ENCODE results near the gene NOL3. TPM values are rescaled to one million over a fixed set of nuclear protein-coding genes. Genes with fewer than 3 reads are reported as not detected.
A peak's percentile ranks its signal among the peaks of the same experiment; 100 is the strongest.

NOL3 gene
- total and polyA plus RNA-seq, 2 of the 13 experiments (the other 11 are each of a cell fraction or from before 2014, with no cell fraction given), result 5.7 to 20.5 TPM

GRCh38 chr16:67193536-67193935 is 23.2 kb downstream of the NOL3 start:
- Histone ChIP-seq H2AFZ (ENCODE audit: low read length) (no peak overlapping the region), H3K27me3 (ENCODE audit: control insufficient read depth in 1 of 2, insufficient read depth in 2 of 2, low read length in 2 of 2) (peaks cover 2 to 12% of the 10 kb centered on the region in 2 experiments; a peak in 2 of 5 replicates), H3K4me2 (ENCODE audit: low read depth, low read length) (peak overlapping the region; percentile 97), H3K36me3 (replicated peaks in 1 of 2; ENCODE audit: control insufficient read depth in 1 of 2, insufficient read depth in 2 of 2, low read length in 2 of 2) (peaks cover 32 to 50% of the 10 kb centered on the region in 2 experiments), H3K9me3 (ENCODE audit: low read length) (no peaks in the 10 kb centered on the region), H3K4me1 (ENCODE audit: insufficient read depth, low read length) (peaks cover 38% of the 10 kb centered on the region), H3K27ac (ENCODE audit: extremely low read length, insufficient read depth, low read length) (no peak overlapping the region), H3K9ac (ENCODE audit: insufficient read depth, low read depth, low read length) (peak overlapping the region; percentile 98), H3K4me3 (replicated peaks in 1 of 3; ENCODE audit: insufficient read depth in 1 of 3, low read depth in 2 of 3, low read length in 3 of 3) (peak overlapping the region; percentile 84 to 99 (median 97)), H4K20me1 (ENCODE audit: insufficient read depth, low read length) (no peaks in the 10 kb centered on the region; the same call in 1 of the 2 replicates), H3K79me2 (ENCODE audit: insufficient read depth, low read length) (peaks cover 21% of the 10 kb centered on the region)
- FAIRE-seq (no peak), DNase-seq (ENCODE audit: low spot score) (no peak), ATAC-seq (no peak)
- ChIA-PET POLR2A (interaction anchor here (1.0 to 1.9 kb wide), 5 partner anchors 15 to 54 kb away, joined by 3 to 8 read pairs (median 6); partner anchors contain the start of genes FHOD1, NOL3 and TMEM208), CTCF (ENCODE audit: low intra/inter-chr PET ratio, low total read pairs) (no interaction called here)
- no TSS peak for BruUV-seq (replicated peaks)
- in situ Hi-C loops (cut with HindIII; ENCODE audit: extremely low pct_ligation_motif_present, low pct_unique_long_range_greater_than_20kb) (no loop called here), intact Hi-C loops (cut with micrococcal nuclease; ENCODE audit: unreplicated experiment) (loop anchor here (2.0 kb wide), 1 partner anchor 53 kb away; the partner anchor contains the start of gene FHOD1)
- TF ChIP-seq REL (CRISPR knock-in tag; conservative IDR thresholded peaks at IDR 0.05) (0 out of 2 replicates have a peak, but pooled peaks have one; percentile 3), ZNF547 (CRISPR knock-in tag; IDR thresholded peaks at IDR 0.05) (no peak), ZNF678 (CRISPR knock-in tag; IDR thresholded peaks at IDR 0.05) (no peak), ZNF3 (CRISPR knock-in tag; IDR thresholded peaks at IDR 0.05) (no peak), YEATS4 (CRISPR knock-in tag; IDR thresholded peaks at IDR 0.05; ENCODE audit: borderline replicate concordance) (no peak), IKZF1 (IDR thresholded peaks at IDR 0.05) (no peak), ZNF337 (CRISPR knock-in tag; IDR thresholded peaks at IDR 0.05; ENCODE audit: borderline replicate concordance, low read depth) (no peak), HNRNPK (IDR thresholded peaks at IDR 0.05; ENCODE audit: low read depth, low read length, poor library complexity, severe bottlenecking) (no peak), MIER3 (CRISPR knock-in tag; IDR thresholded peaks at IDR 0.05; ENCODE audit: borderline replicate concordance) (no peak), ZSCAN30 (CRISPR knock-in tag; IDR thresholded peaks at IDR 0.05) (no peak), KMT2A (CRISPR knock-in tag; IDR thresholded peaks at IDR 0.05) (no peak), GMEB1 (CRISPR knock-in tag; IDR thresholded peaks at IDR 0.05; ENCODE audit: borderline replicate concordance) (no peak), ARID2 (CRISPR knock-in tag; IDR thresholded peaks at IDR 0.05; ENCODE audit: borderline replicate concordance) (no peak), PHF20 (CRISPR knock-in tag; IDR thresholded peaks at IDR 0.05) (no peak), HDAC2 (CRISPR knock-in tag; IDR thresholded peaks at IDR 0.05) (no peak)
- TF ChIP-seq, protein P1, sequence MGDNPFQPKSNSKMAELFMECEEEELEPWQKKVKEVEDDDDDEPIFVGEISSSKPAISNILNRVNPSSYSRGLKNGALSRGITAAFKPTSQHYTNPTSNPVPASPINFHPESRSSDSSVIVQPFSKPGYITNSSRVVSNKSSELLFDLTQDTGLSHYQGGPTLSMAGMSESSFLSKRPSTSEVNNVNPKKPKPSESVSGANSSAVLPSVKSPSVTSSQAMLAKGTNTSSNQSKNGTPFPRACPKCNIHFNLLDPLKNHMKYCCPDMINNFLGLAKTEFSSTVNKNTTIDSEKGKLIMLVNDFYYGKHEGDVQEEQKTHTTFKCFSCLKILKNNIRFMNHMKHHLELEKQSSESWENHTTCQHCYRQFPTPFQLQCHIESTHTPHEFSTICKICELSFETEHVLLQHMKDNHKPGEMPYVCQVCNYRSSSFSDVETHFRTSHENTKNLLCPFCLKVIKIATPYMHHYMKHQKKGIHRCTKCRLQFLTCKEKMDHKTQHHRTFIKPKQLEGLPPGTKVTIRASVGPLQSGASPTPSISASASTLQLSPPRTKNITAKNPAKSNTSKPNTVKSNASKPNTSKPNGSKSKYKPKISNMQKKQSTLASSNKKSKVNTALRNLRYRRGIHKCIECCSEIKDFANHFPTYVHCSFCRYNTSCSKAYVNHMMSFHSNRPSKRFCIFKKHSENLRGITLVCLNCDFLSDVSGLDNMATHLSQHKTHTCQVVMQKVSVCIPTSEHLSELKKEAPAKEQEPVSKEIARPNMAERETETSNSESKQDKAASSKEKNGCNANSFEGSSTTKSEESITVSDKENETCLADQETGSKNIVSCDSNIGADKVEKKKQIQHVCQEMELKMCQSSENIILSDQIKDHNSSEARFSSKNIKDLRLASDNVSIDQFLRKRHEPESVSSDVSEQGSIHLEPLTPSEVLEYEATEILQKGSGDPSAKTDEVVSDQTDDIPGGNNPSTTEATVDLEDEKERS (CRISPR knock-in tag; IDR thresholded peaks at IDR 0.05), result 0 out of 2 replicates have a peak, but pooled peaks have one; percentile 36
- TF ChIP-seq, protein P2, sequence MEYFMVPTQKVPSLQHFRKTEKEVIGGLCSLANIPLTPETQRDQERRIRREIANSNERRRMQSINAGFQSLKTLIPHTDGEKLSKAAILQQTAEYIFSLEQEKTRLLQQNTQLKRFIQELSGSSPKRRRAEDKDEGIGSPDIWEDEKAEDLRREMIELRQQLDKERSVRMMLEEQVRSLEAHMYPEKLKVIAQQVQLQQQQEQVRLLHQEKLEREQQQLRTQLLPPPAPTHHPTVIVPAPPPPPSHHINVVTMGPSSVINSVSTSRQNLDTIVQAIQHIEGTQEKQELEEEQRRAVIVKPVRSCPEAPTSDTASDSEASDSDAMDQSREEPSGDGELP (IDR thresholded peaks at IDR 0.05; ENCODE audit: borderline replicate concordance, low read depth), result no peak
